HepG2 (cell line): ENCODE data around the gene MAPK12. TPM values are rescaled to one million over a fixed set of nuclear protein-coding genes. Genes with fewer than 3 reads are reported as not detected.

ENCODE experiments used
- AKAP8 ChIP-seq: sonication (generic); formaldehyde crosslinking; IDR thresholded peaks from 2 replicates; pipeline ENCODE4 v1.5.1; 2020; ENCODE audit warnings: mild to moderate bottlenecking, missing genetic modification reagents
- HOXA3 ChIP-seq: sonication (generic); formaldehyde crosslinking; IDR thresholded peaks from 2 replicates; pipeline ENCODE4 v1.5.0; 2020; ENCODE audit warnings: missing genetic modification reagents
- MBD4 ChIP-seq: IDR thresholded peaks from 2 replicates; pipeline ENCODE4 v1.6.1; 2012; ENCODE audit warnings: low read length, inconsistent platforms, borderline replicate concordance
- NPAS2 ChIP-seq: sonication (generic); formaldehyde crosslinking; IDR thresholded peaks from 2 replicates; pipeline ENCODE4 v1.8.0; 2022; ENCODE audit warnings: mild to moderate bottlenecking, missing genetic modification reagents, borderline replicate concordance
- PAX8 ChIP-seq: sonication (generic); formaldehyde crosslinking; IDR thresholded peaks from 2 replicates; pipeline ENCODE4 v1.8.0; 2022; ENCODE audit warnings: mild to moderate bottlenecking, missing genetic modification reagents, borderline replicate concordance
- POLR2A ChIP-seq, 2 experiments: IDR thresholded peaks; 2 replicates each; pipeline ENCODE4 v1.6.1; 2011; ENCODE audit warnings: low read depth in 2 of 2, low read length in 2 of 2, mild to moderate bottlenecking in 1 of 2, moderate library complexity in 1 of 2; ENCODE audit not compliant: insufficient read depth in 1 of 2
- RARG ChIP-seq: sonication (generic); formaldehyde crosslinking; IDR thresholded peaks from 2 replicates; pipeline ENCODE4 v1.4.0; 2020; ENCODE audit warnings: low read depth, mild to moderate bottlenecking, missing genetic modification reagents
- ZKSCAN8 ChIP-seq: IDR thresholded peaks from 2 replicates; pipeline ENCODE4 v1.6.1; 2016; ENCODE audit warnings: borderline replicate concordance, missing genetic modification reagents, missing compliant biosample characterization
- ZNF205 ChIP-seq: IDR thresholded peaks from 2 replicates; pipeline ENCODE4 v1.6.1; 2018; ENCODE audit warnings: missing biosample characterization, missing genetic modification reagents
- ZNF546 ChIP-seq: sonication (generic); formaldehyde crosslinking; conservative IDR thresholded peaks from 2 replicates; pipeline ENCODE4 v1.8.1; 2023; ENCODE audit warnings: mild to moderate bottlenecking, missing genetic modification reagents
- ZNF550 ChIP-seq: sonication (generic); formaldehyde crosslinking; IDR thresholded peaks from 2 replicates; pipeline ENCODE4 v1.4.0; 2020; ENCODE audit warnings: mild to moderate bottlenecking, missing genetic modification reagents, borderline replicate concordance
- polyA plus RNA-seq, 8 experiments: library from polyadenylated mRNA; depleted of rRNA in 3 of 8; stranded (reverse) in 7 of 8; unstranded in 1 of 8; fragments of >200 nt; fragmentation: Illumina TruSeq in 4 of 8; extraction: Trizol in 4 of 8; gene quantifications; 2 replicates each; pipeline versions ENCODE4 v1.2.1 to v1.2.3, GENCODE V29; 2011 to 2016; ENCODE audit warnings: low read depth in 4 of 8, missing spikeins in 1 of 8, mixed read lengths in 1 of 8; ENCODE audit not compliant: insufficient read depth in 1 of 8
- total RNA-seq, 5 experiments: library from RNA; depleted of rRNA; stranded (reverse); fragments of >200 nt; fragmentation: Illumina TruSeq; extraction: Trizol; gene quantifications; 2 replicates each; pipeline ENCODE4 v1.2.3, GENCODE V29; 2016; ENCODE audit warnings: low read depth in 1 of 5
- TF ChIP-seq, protein P1 (sequence below): IDR thresholded peaks from 2 replicates; pipeline ENCODE4 v1.6.1; 2016; ENCODE audit warnings: low read depth, missing genetic modification reagents, missing compliant biosample characterization
- TF ChIP-seq, protein P2 (sequence below): sonication (generic); formaldehyde crosslinking; IDR thresholded peaks from 2 replicates; pipeline ENCODE4 v1.4.0; 2020; ENCODE audit warnings: low read depth, mild to moderate bottlenecking, missing genetic modification reagents
- TF ChIP-seq, protein P3 (sequence below): sonication (generic); formaldehyde crosslinking; IDR thresholded peaks from 2 replicates; pipeline ENCODE4 v1.8.1; 2023; ENCODE audit warnings: missing genetic modification reagents, inconsistent platforms, borderline replicate concordance
- TF ChIP-seq, protein P4 (sequence below): sonication (generic); formaldehyde crosslinking; IDR thresholded peaks from 2 replicates; pipeline ENCODE4 v1.4.0; 2020; ENCODE audit warnings: mild to moderate bottlenecking, missing genetic modification reagents, borderline replicate concordance
- TF ChIP-seq, protein P5 (sequence below): sonication (generic); formaldehyde crosslinking; IDR thresholded peaks from 2 replicates; pipeline ENCODE4 v1.5.0; 2020; ENCODE audit warnings: missing genetic modification reagents, mild to moderate bottlenecking, borderline replicate concordance

The MAPK12 gene
- total and polyA plus RNA-seq, 2 of the 13 experiments (the other 11 are each of a cell fraction or from before 2014, with no cell fraction given), result 22.2 to 23.3 TPM

DNA sequence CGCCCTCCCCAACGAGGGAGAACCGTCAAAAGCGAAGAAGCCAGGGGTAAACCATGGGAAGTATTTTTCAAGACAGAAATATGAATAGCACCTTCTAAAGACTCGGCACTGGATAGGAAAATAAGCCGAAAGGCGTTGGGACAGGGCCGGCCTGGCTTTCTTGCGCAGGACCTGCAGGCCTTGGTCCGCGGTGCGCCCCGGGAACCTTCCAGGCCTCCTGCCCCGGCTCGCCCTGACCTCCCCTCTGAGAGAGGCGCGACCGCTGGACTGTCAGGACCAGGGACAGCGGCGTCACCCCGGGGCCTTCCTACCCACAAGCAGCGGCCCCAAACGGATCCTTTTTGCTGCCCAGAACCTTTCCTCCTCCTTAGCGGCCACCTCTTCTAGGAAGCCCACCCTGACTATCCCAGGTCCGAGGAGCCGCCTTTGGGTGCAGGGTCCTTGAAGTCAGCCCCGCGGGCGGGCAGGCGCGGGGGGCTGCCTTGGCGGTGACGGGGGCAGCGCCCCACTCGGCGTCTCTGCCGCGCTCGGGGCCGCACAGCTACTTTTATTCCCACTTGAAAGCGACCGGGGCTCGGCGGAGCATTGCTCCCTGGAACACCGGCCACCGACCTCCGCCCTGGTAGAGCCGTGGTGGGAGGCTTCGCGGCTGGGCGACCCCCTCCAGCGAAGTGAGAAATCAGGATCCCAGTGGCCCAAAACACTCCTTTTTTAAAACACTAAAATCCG is 9.3 kb upstream of the MAPK12 start (continued):
- TF ChIP-seq, protein P1, sequence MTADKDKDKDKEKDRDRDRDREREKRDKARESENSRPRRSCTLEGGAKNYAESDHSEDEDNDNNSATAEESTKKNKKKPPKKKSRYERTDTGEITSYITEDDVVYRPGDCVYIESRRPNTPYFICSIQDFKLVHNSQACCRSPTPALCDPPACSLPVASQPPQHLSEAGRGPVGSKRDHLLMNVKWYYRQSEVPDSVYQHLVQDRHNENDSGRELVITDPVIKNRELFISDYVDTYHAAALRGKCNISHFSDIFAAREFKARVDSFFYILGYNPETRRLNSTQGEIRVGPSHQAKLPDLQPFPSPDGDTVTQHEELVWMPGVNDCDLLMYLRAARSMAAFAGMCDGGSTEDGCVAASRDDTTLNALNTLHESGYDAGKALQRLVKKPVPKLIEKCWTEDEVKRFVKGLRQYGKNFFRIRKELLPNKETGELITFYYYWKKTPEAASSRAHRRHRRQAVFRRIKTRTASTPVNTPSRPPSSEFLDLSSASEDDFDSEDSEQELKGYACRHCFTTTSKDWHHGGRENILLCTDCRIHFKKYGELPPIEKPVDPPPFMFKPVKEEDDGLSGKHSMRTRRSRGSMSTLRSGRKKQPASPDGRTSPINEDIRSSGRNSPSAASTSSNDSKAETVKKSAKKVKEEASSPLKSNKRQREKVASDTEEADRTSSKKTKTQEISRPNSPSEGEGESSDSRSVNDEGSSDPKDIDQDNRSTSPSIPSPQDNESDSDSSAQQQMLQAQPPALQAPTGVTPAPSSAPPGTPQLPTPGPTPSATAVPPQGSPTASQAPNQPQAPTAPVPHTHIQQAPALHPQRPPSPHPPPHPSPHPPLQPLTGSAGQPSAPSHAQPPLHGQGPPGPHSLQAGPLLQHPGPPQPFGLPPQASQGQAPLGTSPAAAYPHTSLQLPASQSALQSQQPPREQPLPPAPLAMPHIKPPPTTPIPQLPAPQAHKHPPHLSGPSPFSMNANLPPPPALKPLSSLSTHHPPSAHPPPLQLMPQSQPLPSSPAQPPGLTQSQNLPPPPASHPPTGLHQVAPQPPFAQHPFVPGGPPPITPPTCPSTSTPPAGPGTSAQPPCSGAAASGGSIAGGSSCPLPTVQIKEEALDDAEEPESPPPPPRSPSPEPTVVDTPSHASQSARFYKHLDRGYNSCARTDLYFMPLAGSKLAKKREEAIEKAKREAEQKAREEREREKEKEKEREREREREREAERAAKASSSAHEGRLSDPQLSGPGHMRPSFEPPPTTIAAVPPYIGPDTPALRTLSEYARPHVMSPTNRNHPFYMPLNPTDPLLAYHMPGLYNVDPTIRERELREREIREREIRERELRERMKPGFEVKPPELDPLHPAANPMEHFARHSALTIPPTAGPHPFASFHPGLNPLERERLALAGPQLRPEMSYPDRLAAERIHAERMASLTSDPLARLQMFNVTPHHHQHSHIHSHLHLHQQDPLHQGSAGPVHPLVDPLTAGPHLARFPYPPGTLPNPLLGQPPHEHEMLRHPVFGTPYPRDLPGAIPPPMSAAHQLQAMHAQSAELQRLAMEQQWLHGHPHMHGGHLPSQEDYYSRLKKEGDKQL (CRISPR knock-in tag), result peak; percentile 41; the same call in 1 of the 2 replicates
- TF ChIP-seq ZNF550 (CRISPR knock-in tag), result no peak
- TF ChIP-seq PAX8 (CRISPR knock-in tag), result peak; percentile 41; the same call in 1 of the 2 replicates
- TF ChIP-seq MBD4, result no peak
- TF ChIP-seq ZKSCAN8 (CRISPR knock-in tag), result no peak
- TF ChIP-seq, protein P2, sequence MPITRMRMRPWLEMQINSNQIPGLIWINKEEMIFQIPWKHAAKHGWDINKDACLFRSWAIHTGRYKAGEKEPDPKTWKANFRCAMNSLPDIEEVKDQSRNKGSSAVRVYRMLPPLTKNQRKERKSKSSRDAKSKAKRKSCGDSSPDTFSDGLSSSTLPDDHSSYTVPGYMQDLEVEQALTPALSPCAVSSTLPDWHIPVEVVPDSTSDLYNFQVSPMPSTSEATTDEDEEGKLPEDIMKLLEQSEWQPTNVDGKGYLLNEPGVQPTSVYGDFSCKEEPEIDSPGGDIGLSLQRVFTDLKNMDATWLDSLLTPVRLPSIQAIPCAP (CRISPR knock-in tag), result no peak
- no peak for TF ChIP-seq RARG (CRISPR knock-in tag)
- TF ChIP-seq, protein P3, sequence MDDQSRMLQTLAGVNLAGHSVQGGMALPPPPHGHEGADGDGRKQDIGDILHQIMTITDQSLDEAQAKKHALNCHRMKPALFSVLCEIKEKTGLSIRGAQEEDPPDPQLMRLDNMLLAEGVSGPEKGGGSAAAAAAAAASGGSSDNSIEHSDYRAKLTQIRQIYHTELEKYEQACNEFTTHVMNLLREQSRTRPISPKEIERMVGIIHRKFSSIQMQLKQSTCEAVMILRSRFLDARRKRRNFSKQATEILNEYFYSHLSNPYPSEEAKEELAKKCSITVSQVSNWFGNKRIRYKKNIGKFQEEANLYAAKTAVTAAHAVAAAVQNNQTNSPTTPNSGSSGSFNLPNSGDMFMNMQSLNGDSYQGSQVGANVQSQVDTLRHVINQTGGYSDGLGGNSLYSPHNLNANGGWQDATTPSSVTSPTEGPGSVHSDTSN, result peak; percentile 77; the same call in 1 of the 2 replicates
- TF ChIP-seq AKAP8, result no peak
- TF ChIP-seq ZNF546 (CRISPR knock-in tag), result peak; percentile 79; the same call in 1 of the 2 replicates
- no peak for TF ChIP-seq POLR2A (IDR thresholded peaks at IDR 0.05; ENCODE audit: insufficient read depth in 1 of 2, low read depth in 2 of 2, low read length in 2 of 2)
- TF ChIP-seq, protein P4, sequence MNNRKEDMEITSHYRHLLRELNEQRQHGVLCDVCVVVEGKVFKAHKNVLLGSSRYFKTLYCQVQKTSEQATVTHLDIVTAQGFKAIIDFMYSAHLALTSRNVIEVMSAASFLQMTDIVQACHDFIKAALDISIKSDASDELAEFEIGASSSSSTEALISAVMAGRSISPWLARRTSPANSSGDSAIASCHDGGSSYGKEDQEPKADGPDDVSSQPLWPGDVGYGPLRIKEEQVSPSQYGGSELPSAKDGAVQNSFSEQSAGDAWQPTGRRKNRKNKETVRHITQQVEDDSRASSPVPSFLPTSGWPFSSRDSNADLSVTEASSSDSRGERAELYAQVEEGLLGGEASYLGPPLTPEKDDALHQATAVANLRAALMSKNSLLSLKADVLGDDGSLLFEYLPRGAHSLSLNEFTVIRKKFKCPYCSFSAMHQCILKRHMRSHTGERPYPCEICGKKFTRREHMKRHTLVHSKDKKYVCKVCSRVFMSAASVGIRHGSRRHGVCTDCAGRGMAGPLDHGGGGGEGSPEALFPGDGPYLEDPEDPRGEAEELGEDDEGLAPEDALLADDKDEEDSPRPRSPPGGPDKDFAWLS (CRISPR knock-in tag), result no peak
- TF ChIP-seq NPAS2 (CRISPR knock-in tag), result no peak
- TF ChIP-seq, protein P5, sequence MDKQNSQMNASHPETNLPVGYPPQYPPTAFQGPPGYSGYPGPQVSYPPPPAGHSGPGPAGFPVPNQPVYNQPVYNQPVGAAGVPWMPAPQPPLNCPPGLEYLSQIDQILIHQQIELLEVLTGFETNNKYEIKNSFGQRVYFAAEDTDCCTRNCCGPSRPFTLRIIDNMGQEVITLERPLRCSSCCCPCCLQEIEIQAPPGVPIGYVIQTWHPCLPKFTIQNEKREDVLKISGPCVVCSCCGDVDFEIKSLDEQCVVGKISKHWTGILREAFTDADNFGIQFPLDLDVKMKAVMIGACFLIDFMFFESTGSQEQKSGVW (CRISPR knock-in tag), result 0 out of 2 replicates have a peak, but pooled peaks have one; percentile 53
- TF ChIP-seq HOXA3 (CRISPR knock-in tag), result peak; percentile 44; the same call in 1 of the 2 replicates
- no peak for TF ChIP-seq ZNF205 (CRISPR knock-in tag)
